ENCODE data around the gene ALK.

DNA sequence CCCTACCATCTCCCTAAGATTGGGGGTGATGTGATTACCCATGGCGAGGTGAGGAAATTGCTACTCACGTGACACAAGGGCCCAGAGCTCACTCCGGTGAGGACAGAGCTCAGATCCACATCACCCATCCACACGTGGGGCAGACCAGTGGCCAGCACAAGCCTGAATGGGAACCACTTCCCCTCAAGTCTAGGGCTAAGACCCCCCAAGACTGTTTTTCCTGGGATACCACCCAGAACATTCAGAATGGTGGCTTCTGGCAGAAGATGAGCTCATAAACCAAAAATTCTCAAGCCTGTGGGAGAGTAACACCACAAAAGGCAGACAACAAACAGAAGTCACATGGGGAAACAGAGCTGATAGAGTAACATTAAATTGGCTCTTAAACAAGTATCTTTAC is 321.4 kb downstream of the ALK start:
- TF ChIP-seq, protein P1, sequence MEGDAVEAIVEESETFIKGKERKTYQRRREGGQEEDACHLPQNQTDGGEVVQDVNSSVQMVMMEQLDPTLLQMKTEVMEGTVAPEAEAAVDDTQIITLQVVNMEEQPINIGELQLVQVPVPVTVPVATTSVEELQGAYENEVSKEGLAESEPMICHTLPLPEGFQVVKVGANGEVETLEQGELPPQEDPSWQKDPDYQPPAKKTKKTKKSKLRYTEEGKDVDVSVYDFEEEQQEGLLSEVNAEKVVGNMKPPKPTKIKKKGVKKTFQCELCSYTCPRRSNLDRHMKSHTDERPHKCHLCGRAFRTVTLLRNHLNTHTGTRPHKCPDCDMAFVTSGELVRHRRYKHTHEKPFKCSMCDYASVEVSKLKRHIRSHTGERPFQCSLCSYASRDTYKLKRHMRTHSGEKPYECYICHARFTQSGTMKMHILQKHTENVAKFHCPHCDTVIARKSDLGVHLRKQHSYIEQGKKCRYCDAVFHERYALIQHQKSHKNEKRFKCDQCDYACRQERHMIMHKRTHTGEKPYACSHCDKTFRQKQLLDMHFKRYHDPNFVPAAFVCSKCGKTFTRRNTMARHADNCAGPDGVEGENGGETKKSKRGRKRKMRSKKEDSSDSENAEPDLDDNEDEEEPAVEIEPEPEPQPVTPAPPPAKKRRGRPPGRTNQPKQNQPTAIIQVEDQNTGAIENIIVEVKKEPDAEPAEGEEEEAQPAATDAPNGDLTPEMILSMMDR (IDR thresholded peaks at IDR 0.05; ENCODE audit: low read depth, low read length) = no peak
- no peak for TF ChIP-seq EZH2phosphoT487 (IDR thresholded peaks at IDR 0.05; ENCODE audit: low read depth)
